Adrenal gland (tissue), 12 donors: Measurements from ENCODE around the gene ARHGEF16. TPM values are rescaled to one million over a fixed set of nuclear protein-coding genes. Genes with fewer than 3 reads are reported as not detected.
A peak's percentile ranks its signal among the peaks of the same experiment; 100 is the strongest.

ENCODE experiments used
- DNase-seq, 7 donors: peaks; one replicate each; pipeline ENCODE4 v3.0.0-alpha.2; 2019 to 2020
- H3K27ac ChIP-seq, 5 donors: fragments of 200-600 bp; sonication (generic) in 4 of 5; 1 replicate in 3 of 5; 2 replicates in 2 of 5; pipeline versions ENCODE4 v1.5.1 to v1.8.0; 2016 to 2020; ENCODE audit warnings: mild to moderate bottlenecking in 1 of 5
- H3K27me3 ChIP-seq: fragments of 200-600 bp; 2 replicates; pipeline ENCODE4 v1.8.0; 2021
- H3K36me3 ChIP-seq, 2 donors: fragments of 200-600 bp; replicated peaks in 1 of 2; 1 replicate in 1 of 2; 2 replicates in 1 of 2; pipeline versions ENCODE4 v1.5.1 to v1.8.0; 2018 to 2022
- H3K4me1 ChIP-seq, 2 donors: fragments of 200-600 bp; replicated peaks in 1 of 2; 1 replicate in 1 of 2; 2 replicates in 1 of 2; pipeline versions ENCODE4 v1.5.1 to v1.8.0; 2018 to 2021
- H3K4me3 ChIP-seq, 4 donors: fragments of 200-600 bp; sonication (generic) in 3 of 4; one replicate each; pipeline ENCODE4 v1.5.1; 2016 to 2018
- H3K9me3 ChIP-seq, 3 donors: fragments of 200-600 bp; sonication (generic) in 1 of 3; replicated peaks in 1 of 3; 1 replicate in 2 of 3; 2 replicates in 1 of 3; pipeline versions ENCODE4 v1.5.1 to v1.8.0; 2016 to 2021
- CTCF ChIP-seq, 6 experiments: fragments of 450-650 bp in 4 of 6; fragments of 200-600 bp in 2 of 6; sonication (generic) in 1 of 6; IDR thresholded peaks; 1 replicate in 5 of 6; 2 replicates in 1 of 6; pipeline versions ENCODE4 v1.5.1 to v1.8.0; 2016 to 2021; ENCODE audit warnings: antibody characterized with exemption in 6 of 6, mild to moderate bottlenecking in 2 of 6, moderate library complexity in 1 of 6
- POLR2A ChIP-seq, 2 donors: fragments of 450-650 bp; IDR thresholded peaks; one replicate each; pipeline ENCODE4 v1.6.1; 2017; ENCODE audit warnings: antibody characterized with exemption in 2 of 2, mild to moderate bottlenecking in 2 of 2, moderate library complexity in 1 of 2
- WGBS, 4 donors: extraction: QIAGEN DNeasy Blood & Tissue Kit in 2 of 4; methylation state at CpG; one replicate each; pipeline versions ENCODE4 v1.1.5 to v1.1.7; 2013 to 2017; 5-methylcytosine and 5-hydroxymethylcytosine counted together
- intact Hi-C, 2 donors: fragments of 100-400 bp; cut with DNase I; formaldehyde crosslinking; loops; one replicate each; pipeline versions ENCODE4 v1.14.1 to v1.15.0; 2022 to 2023
- polyA plus RNA-seq, 3 donors: library from polyadenylated mRNA; stranded (reverse); fragments of 200-250 nt in 2 of 3; fragments of 350-450 nt in 1 of 3; fragmentation: Illumina TruSeq in 1 of 3; extraction: RNeasy Lipid Tissue Mini Kit (QIAGEN cat#74804) in 1 of 3; gene quantifications; one replicate each; pipeline ENCODE4 v1.2.3, GENCODE V29; 2013 to 2014
- total RNA-seq, 9 donors: library from RNA; depleted of rRNA in 4 of 9; stranded (reverse); fragments of >200 nt in 4 of 9; fragments of 120-200 nt in 1 of 9; fragmentation: NEBNext Ultra II Directional in 1 of 9; extraction: Animal tissue kit (Norgen Biotek cat#: 25700) in 1 of 9; gene quantifications; one replicate each; pipeline versions ENCODE4 v1.1.0 to v1.2.4, GENCODE V29; 2013 to 2023
- donor health status: healthy with polysubstance abuse.
- donor health status: Bipolar disorder and iron deficiency.
- donor health status: DM: yes; HTN: yes; CAD: no.
- donor health status: DM: no; HTN: no; CAD: no.
- donor health status: DM: no; HTN: no; CAD: no.
- donor health status: DM: yes; HTN: yes; CAD: no.

ARHGEF16 gene
- total and polyA plus RNA-seq, 12 donors: 0.11 to 3.1 (median 0.83) TPM

- no peak overlapping the region for H3K27ac ChIP-seq
- H3K4me3 ChIP-seq: no peak overlapping the region
- peaks cover 3% of the 10 kb centered on the region for H3K27me3 ChIP-seq
- 55 to 68% (median 60%) methylated on average over 4 to 18 of the region's 18 CpGs for WGBS, 4 donors
- H3K4me1 ChIP-seq: no peaks in the 10 kb centered on the region
- no peaks in the 10 kb centered on the region for H3K36me3 ChIP-seq
- no peak for TF ChIP-seq POLR2A (IDR thresholded peaks at IDR 0.05)
- TF ChIP-seq CTCF (IDR thresholded peaks at IDR 0.05): no peak
- intact Hi-C loops: no loop called here
- DNase-seq: no peak
- H3K9me3 ChIP-seq: no peaks in the 10 kb centered on the region
Observed at GRCh38 chr1:3482378-3482849, 27.9 kb downstream of the ARHGEF16 start.

GRCh38 chr1:3483380-3483779, 28.9 kb downstream of the ARHGEF16 start:
- Histone ChIP-seq H3K4me3 (no peak overlapping the region), H3K9me3 (no peaks in the 10 kb centered on the region), H3K36me3 (no peaks in the 10 kb centered on the region), H3K27me3 (peaks cover 3% of the 10 kb centered on the region), H3K27ac (no peak overlapping the region), H3K4me1 (no peaks in the 10 kb centered on the region)
- TF ChIP-seq POLR2A (IDR thresholded peaks at IDR 0.05) (no peak), CTCF (IDR thresholded peaks at IDR 0.05) (no peak)
- WGBS, 4 donors: 66 to 83% (median 74%) methylated on average over 2 to 14 of the region's 14 CpGs; no CpG with 5 or more reads in 1 of the 4 donors
- intact Hi-C loops: no loop called here
- DNase-seq: no peak

GRCh38 chr1:3483801-3484444, 29.5 kb downstream of the ARHGEF16 start:
- peak in 5 of 7 donors; percentile 37 to 48 (median 40) for DNase-seq
- peaks cover 6% of the 10 kb centered on the region for H3K27me3 ChIP-seq

GRCh38 chr1:3485016-3485415, 30.6 kb downstream of the ARHGEF16 start:
- no peaks in the 10 kb centered on the region for H3K4me1 ChIP-seq
- H3K4me3 ChIP-seq: no peak overlapping the region
- no peaks in the 10 kb centered on the region for H3K9me3 ChIP-seq
- H3K27ac ChIP-seq: no peak overlapping the region
- no peak for DNase-seq
- peaks cover 11% of the 10 kb centered on the region for H3K27me3 ChIP-seq
- 82 to 88% (median 86%) methylated on average over 14 of the region's 14 CpGs for WGBS, 4 donors
- intact Hi-C loops: loop anchor here in 1 of 2 donors (5.0 kb wide), 1 partner anchor 33 kb away; the partner anchor contains the start of gene ARHGEF16
- TF ChIP-seq POLR2A (IDR thresholded peaks at IDR 0.05): no peak
- H3K36me3 ChIP-seq: no peaks in the 10 kb centered on the region

More at GRCh38 chr1:3483801-3484444, 29.5 kb downstream of the ARHGEF16 start:
- H3K4me1 ChIP-seq: no peaks in the 10 kb centered on the region
- no peak overlapping the region for H3K27ac ChIP-seq
- TF ChIP-seq POLR2A (IDR thresholded peaks at IDR 0.05): no peak
- TF ChIP-seq CTCF (IDR thresholded peaks at IDR 0.05): peak; percentile 62 to 80 (median 72)
- H3K36me3 ChIP-seq: no peaks in the 10 kb centered on the region
- H3K9me3 ChIP-seq: no peaks in the 10 kb centered on the region
- WGBS, 4 donors: 36 to 53% (median 41%) methylated on average over 23 to 31 of the region's 31 CpGs
- H3K4me3 ChIP-seq: no peak overlapping the region
- intact Hi-C loops: no loop called here
